Ovary (tissue), 9 donors: ENCODE measurements around the gene POT1. TPM values are rescaled to one million over a fixed set of nuclear protein-coding genes. Genes with fewer than 3 reads are reported as not detected.

ENCODE experiments used
- DNase-seq, 5 donors: peaks; one replicate each; pipeline ENCODE4 v3.0.0-alpha.2; 2019 to 2020
- H3K27ac ChIP-seq, 2 donors: fragments of 200-600 bp; one replicate each; pipeline versions ENCODE4 v1.5.1 to v1.8.0; 2019 to 2022
- H3K27me3 ChIP-seq: fragments of 200-600 bp; one replicate; pipeline ENCODE4 v1.8.0; 2022
- H3K36me3 ChIP-seq: fragments of 200-600 bp; sonication (generic); one replicate; pipeline ENCODE4 v1.5.1; 2019
- H3K4me1 ChIP-seq: one replicate; pipeline ENCODE4 v1.8.1; 2013; ENCODE audit warnings: mild to moderate bottlenecking, moderate library complexity; ENCODE audit not compliant: insufficient read depth
- H3K4me3 ChIP-seq: fragments of 200-600 bp; sonication (generic); one replicate; pipeline ENCODE4 v1.5.1; 2017
- H3K9me3 ChIP-seq, 2 donors: fragments of 200-600 bp in 1 of 2; sonication (generic) in 1 of 2; one replicate each; pipeline versions ENCODE4 v1.5.1 to v1.8.1; 2013 to 2019; ENCODE audit warnings: mild to moderate bottlenecking in 1 of 2, moderate library complexity in 1 of 2
- EP300 ChIP-seq: sonication (generic); formaldehyde crosslinking; IDR thresholded peaks from one replicate; pipeline ENCODE4 v1.6.1; 2017; ENCODE audit warnings: antibody characterized with exemption
- POLR2A ChIP-seq: fragments of 450-650 bp; IDR thresholded peaks from one replicate; pipeline ENCODE4 v1.6.1; 2017; ENCODE audit warnings: antibody characterized with exemption, mild to moderate bottlenecking, moderate library complexity
- WGBS, 3 donors: extraction: QIAGEN DNeasy Blood & Tissue Kit in 1 of 3; methylation state at CpG; one replicate each; pipeline versions ENCODE4 v1.1.5 to v1.1.7; 2013 to 2017; 5-methylcytosine and 5-hydroxymethylcytosine counted together
- intact Hi-C, 4 donors: fragments of 100-400 bp; cut with DNase I; formaldehyde crosslinking; loops; one replicate each; pipeline versions ENCODE4 v1.11.0 to v1.15.1; 2022 to 2023
- polyA plus RNA-seq, 2 donors: library from polyadenylated mRNA; stranded (reverse); fragments of 200-250 nt in 1 of 2; fragments of 350-450 nt in 1 of 2; fragmentation: Illumina TruSeq in 1 of 2; extraction: RNeasy Lipid Tissue Mini Kit (QIAGEN cat#74804) in 1 of 2; gene quantifications; one replicate each; pipeline ENCODE4 v1.2.3, GENCODE V29; 2013 to 2014
- total RNA-seq, 7 donors: library from RNA; depleted of rRNA in 2 of 7; stranded (reverse); fragments of >200 nt in 2 of 7; fragmentation: NEBNext Ultra II Directional in 3 of 7; extraction: Animal tissue kit (Norgen Biotek cat#: 25700) in 3 of 7; gene quantifications; one replicate each; pipeline versions ENCODE4 v1.1.0 to v1.2.4, GENCODE V29; 2016 to 2023
- TF ChIP-seq, protein P1 (sequence below), 3 donors: fragments of 450-650 bp in 2 of 3; fragments of 200-600 bp in 1 of 3; IDR thresholded peaks; one replicate each; pipeline versions ENCODE4 v1.5.1 to v1.8.0; 2016 to 2022; ENCODE audit warnings: antibody characterized with exemption in 3 of 3, mild to moderate bottlenecking in 1 of 3
- donor health status: DM: no; HTN: no; CAD: no; lungs with moderate emphysema.
- donor health status: DM: no; HTN: no; CAD: no.
- donor health status: Bipolar disorder and iron deficiency.
- donor health status: DM: yes; HTN: yes; CAD: no.
- donor health status: DM: no; HTN: no; CAD: no.
- donor health status: DM: yes; HTN: yes; CAD: no.

Gene POT1
- total and polyA plus RNA-seq, 9 donors = 12.3 to 33.0 (median 19.8) TPM

DNA sequence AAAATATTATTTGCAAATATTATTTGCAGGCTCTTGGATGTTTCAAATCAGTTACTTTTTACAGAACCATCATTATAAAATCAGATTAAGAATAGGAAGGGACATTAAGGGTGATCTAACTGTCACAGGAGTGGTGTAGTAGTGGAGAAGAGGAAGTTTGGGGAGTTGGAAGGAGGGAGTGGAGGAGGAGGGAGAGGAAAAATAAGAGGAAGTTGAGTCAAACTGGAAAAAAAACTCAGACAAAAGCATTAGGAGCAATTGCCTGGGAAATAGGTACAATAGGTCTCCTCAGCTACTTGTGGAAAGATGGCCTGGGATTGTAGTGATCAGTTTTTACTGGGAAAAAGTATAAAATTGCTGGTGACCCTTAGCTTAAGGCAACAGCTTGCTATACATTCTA lies 86.3 kb downstream of the POT1 start:
- H3K9me3 ChIP-seq = no peaks in the 10 kb centered on the region
- TF ChIP-seq, protein P1, sequence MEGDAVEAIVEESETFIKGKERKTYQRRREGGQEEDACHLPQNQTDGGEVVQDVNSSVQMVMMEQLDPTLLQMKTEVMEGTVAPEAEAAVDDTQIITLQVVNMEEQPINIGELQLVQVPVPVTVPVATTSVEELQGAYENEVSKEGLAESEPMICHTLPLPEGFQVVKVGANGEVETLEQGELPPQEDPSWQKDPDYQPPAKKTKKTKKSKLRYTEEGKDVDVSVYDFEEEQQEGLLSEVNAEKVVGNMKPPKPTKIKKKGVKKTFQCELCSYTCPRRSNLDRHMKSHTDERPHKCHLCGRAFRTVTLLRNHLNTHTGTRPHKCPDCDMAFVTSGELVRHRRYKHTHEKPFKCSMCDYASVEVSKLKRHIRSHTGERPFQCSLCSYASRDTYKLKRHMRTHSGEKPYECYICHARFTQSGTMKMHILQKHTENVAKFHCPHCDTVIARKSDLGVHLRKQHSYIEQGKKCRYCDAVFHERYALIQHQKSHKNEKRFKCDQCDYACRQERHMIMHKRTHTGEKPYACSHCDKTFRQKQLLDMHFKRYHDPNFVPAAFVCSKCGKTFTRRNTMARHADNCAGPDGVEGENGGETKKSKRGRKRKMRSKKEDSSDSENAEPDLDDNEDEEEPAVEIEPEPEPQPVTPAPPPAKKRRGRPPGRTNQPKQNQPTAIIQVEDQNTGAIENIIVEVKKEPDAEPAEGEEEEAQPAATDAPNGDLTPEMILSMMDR (IDR thresholded peaks at IDR 0.05) = no peak
- TF ChIP-seq POLR2A = no peak
- TF ChIP-seq EP300 = no peak
- H3K4me1 ChIP-seq = no peaks in the 10 kb centered on the region
- no peaks in the 10 kb centered on the region for H3K36me3 ChIP-seq
- DNase-seq = no peak
- H3K27me3 ChIP-seq = no peaks in the 10 kb centered on the region
- intact Hi-C loops = no loop called here
- no peak overlapping the region for H3K27ac ChIP-seq
- H3K4me3 ChIP-seq = no peak overlapping the region

DNA sequence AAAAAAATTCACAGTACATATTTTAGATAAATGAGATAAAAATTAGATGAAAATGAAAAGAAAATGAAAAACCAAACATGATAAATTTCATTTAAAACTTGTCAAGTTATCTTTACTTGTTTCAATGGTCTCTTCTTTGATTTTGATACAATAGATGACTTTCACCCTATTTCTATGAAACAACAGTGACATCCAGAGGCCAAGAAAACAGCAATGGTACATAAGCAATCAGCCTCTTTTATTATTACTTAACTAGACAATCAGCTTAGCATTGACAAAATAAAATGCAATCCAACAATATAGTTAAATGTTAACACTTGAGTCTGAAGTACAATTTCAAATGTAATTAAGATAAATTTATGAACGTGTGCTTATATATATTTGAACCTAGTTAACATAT lies 89.2 kb downstream of the POT1 start:
- Histone ChIP-seq H3K27ac (no peak overlapping the region), H3K9me3 (no peaks in the 10 kb centered on the region), H3K4me3 (no peak overlapping the region), H3K4me1 (no peaks in the 10 kb centered on the region), H3K27me3 (no peaks in the 10 kb centered on the region), H3K36me3 (no peaks in the 10 kb centered on the region)
- WGBS, 3 donors = 74 to 83% (median 75%) methylated on average over 1 of the region's 1 CpG
- no peak for DNase-seq
- TF ChIP-seq EP300 (no peak), POLR2A (no peak)
- TF ChIP-seq, protein P1 (IDR thresholded peaks at IDR 0.05) = no peak
- intact Hi-C loops = no loop called here

DNA sequence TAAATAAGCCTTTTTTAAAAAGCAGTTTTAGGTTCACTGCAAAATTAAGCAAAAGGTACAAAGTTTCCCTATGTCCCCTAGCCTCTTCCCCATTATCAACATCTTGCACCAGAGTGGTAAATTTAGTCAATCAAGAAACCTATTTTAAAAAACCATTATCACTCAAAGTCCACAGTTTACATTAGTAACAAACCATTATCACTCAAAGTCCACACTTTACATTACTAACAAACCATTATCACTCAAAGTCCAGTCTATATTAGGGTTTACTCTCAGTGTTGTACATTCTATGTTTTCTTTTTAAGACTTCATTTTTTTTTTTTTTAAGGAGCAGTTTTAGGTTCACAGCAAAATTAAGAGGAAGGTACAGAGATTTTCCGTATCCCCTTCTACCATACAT lies 89.9 kb downstream of the POT1 start:
- H3K9me3 ChIP-seq = no peaks in the 10 kb centered on the region
- H3K27ac ChIP-seq = no peak overlapping the region
- no peaks in the 10 kb centered on the region for H3K36me3 ChIP-seq
- no peak overlapping the region for H3K4me3 ChIP-seq
- no peak for DNase-seq
- H3K27me3 ChIP-seq = no peaks in the 10 kb centered on the region
- intact Hi-C loops = no loop called here
- no peak for TF ChIP-seq POLR2A
- TF ChIP-seq EP300 = no peak
- TF ChIP-seq, protein P1 (IDR thresholded peaks at IDR 0.05) = no peak
- 95 to 100% (median 99%) methylated on average over 1 of the region's 1 CpG for WGBS, 3 donors
- no peaks in the 10 kb centered on the region for H3K4me1 ChIP-seq

GRCh38 chr7:124836173-124836572 lies 93.5 kb downstream of the POT1 start:
- Histone ChIP-seq H3K27me3 (no peaks in the 10 kb centered on the region), H3K36me3 (no peaks in the 10 kb centered on the region), H3K4me3 (no peak overlapping the region), H3K9me3 (no peaks in the 10 kb centered on the region), H3K4me1 (no peaks in the 10 kb centered on the region), H3K27ac (no peak overlapping the region)
- intact Hi-C loops = no loop called here
- TF ChIP-seq POLR2A = no peak
- no peak for TF ChIP-seq EP300
- TF ChIP-seq, protein P1 (IDR thresholded peaks at IDR 0.05) = no peak
- DNase-seq = no peak
- WGBS, 3 donors = 47 to 76% (median 48%) methylated on average over 1 of the region's 1 CpG

DNA sequence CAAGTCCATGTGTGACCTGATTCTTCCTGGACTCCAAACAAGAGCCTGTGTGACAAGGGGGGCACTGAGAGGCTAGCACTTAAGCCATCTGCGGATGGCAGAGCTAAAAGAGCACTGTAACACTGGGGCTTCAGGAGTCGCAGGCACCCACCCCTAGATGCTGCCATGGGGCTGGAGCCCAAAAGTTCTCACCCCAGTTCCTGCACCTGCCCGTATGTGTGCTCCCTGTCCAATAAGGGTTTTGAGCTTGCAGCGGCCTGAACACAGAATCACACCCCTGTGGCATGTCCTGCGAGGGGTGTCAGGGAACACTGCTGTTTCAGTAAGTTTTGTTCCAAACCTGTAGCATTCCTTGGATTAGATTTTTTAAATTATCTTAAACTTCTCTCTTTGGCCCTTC lies 110.8 kb downstream of the POT1 start:
- 91 to 95% (median 93%) methylated on average over 5 of the region's 5 CpGs for WGBS, 3 donors
- no peaks in the 10 kb centered on the region for H3K27me3 ChIP-seq
- intact Hi-C loops = no loop called here
- no peak for TF ChIP-seq EP300
- TF ChIP-seq, protein P1 (IDR thresholded peaks at IDR 0.05) = no peak
- DNase-seq = no peak
- H3K4me1 ChIP-seq = no peaks in the 10 kb centered on the region
- no peaks in the 10 kb centered on the region for H3K9me3 ChIP-seq
- no peak overlapping the region for H3K4me3 ChIP-seq
- H3K27ac ChIP-seq = no peak overlapping the region
- H3K36me3 ChIP-seq = no peaks in the 10 kb centered on the region
